Measurements from ENCODE around the gene FOXE1.

The FOXE1 gene

DNA sequence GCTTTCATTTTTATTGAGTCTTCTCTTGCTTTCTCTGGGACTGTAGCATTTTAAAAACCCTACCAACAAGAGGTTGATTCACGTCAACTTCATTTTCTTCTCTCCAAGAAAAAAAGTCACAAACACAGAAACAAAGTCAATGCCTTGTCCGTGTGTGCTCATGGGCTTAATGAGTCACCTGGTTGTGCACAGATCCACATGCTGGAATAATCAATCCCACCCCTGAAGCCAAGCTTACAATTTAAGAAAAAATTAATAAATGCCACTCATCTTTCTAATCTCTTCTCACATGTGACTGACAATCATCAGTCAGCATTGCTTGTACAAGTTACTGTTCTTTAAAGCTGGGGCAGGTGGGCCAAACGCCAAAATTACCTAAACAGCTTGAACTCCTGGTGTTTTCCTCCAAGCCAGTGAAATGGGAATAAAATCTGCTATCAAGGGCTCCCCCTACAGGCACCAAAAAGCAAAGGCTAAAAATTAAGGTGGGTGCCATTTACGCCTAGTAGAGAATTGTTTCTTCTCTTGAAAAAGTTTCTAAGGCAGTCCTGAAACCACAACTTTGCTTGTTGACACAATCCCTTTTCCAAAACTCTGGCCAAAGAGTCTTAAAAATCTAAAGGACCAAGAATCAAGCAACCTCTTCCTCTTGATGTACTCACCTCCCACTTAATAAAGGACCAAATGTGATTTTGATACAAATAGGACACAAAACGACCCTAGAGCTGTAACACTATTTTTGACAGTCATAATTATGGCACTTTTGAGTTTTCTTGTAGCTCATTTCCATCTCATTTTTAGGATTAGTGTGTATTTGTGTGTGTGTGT is 47.9 kb downstream of the FOXE1 start:
- TF ChIP-seq, protein P1, sequence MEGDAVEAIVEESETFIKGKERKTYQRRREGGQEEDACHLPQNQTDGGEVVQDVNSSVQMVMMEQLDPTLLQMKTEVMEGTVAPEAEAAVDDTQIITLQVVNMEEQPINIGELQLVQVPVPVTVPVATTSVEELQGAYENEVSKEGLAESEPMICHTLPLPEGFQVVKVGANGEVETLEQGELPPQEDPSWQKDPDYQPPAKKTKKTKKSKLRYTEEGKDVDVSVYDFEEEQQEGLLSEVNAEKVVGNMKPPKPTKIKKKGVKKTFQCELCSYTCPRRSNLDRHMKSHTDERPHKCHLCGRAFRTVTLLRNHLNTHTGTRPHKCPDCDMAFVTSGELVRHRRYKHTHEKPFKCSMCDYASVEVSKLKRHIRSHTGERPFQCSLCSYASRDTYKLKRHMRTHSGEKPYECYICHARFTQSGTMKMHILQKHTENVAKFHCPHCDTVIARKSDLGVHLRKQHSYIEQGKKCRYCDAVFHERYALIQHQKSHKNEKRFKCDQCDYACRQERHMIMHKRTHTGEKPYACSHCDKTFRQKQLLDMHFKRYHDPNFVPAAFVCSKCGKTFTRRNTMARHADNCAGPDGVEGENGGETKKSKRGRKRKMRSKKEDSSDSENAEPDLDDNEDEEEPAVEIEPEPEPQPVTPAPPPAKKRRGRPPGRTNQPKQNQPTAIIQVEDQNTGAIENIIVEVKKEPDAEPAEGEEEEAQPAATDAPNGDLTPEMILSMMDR (conservative IDR thresholded peaks at IDR 0.05; ENCODE audit: low read depth, low read length), result peak; percentile 87
- no peak for DNase-seq (ENCODE audit: low read depth)
- H3K4me3 ChIP-seq (ENCODE audit: low read length), result no peak overlapping the region

DNA sequence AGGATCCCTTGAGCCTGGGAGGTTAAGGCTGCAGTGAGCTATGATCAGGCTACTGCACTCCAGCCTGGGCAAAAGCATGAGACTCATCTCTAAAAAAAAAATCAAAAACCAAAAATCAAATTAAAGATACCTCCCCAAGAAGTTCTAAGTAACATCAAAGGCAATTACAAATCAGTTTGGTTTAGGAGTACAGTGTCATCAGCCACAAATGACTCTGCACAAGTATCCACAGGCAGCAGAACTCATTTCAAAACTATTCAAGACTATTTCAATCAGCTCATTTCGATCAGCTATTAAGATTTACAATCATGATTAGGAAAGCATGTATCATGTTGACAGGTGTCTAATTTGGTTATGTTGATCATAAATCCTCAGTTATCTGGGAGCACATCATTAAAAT is 50.2 kb downstream of the FOXE1 start:
- H3K4me3 ChIP-seq (ENCODE audit: low read length), result no peak overlapping the region
- DNase-seq (ENCODE audit: low read depth), result no peak
- TF ChIP-seq, protein P1 (conservative IDR thresholded peaks at IDR 0.05; ENCODE audit: low read depth, low read length), result no peak

DNA sequence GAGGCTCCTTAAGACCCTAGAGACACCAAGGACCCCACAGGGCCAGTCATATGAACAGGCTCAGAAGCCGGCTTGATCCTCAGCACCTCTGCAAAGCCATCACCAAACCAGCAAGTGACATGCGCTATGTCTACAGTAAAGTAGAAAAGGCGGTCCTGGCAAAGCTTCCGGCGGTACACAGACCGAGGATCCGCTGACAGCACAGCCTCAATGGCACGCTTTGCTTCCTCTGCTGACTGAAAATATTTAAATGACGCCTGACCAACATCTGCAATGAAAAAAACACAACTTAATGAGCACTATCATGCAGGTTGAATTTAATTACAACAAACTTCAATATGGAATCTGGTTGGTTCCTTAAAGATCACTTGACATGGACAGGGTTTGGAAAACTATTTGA is 51.7 kb downstream of the FOXE1 start:
- H3K4me3 ChIP-seq (ENCODE audit: low read length), result no peak overlapping the region
- TF ChIP-seq, protein P1 (conservative IDR thresholded peaks at IDR 0.05; ENCODE audit: low read depth, low read length), result no peak
- DNase-seq (ENCODE audit: low read depth), result no peak

DNA sequence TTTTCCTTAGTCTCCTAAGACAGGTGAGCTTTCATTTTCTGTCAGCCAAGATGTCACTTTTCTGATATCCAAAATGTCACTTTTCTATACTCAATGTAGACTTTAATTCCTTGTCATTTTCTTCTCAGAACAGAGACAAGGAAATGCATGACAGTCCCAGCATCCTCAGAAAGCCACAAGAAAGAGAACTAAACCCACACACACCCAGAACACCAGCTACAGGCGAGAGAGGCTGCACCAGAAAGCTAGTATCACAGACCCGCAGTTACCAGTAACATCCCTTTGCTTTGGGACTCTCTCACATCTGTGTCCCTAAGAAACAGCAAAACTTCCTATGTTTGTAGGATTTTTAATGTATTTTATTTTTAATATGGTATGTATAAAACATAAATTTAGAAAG is 52.2 kb downstream of the FOXE1 start:
- TF ChIP-seq, protein P1 (conservative IDR thresholded peaks at IDR 0.05; ENCODE audit: low read depth, low read length), result no peak
- no peak for DNase-seq (ENCODE audit: low read depth)
- no peak overlapping the region for H3K4me3 ChIP-seq (ENCODE audit: low read length)
